Retina (tissue), 1 donor: Measurements from ENCODE around the gene NRF1.
"Not testable (repeated sequence)": the region's sequence is repeated elsewhere in the genome, so short reads cannot be mapped to it uniquely, and the experiment has no call there.

Experiments used
- DNase-seq: peaks from one replicate; pipeline ENCODE4 v3.0.0-alpha.2; 2016

The NRF1 gene

DNA sequence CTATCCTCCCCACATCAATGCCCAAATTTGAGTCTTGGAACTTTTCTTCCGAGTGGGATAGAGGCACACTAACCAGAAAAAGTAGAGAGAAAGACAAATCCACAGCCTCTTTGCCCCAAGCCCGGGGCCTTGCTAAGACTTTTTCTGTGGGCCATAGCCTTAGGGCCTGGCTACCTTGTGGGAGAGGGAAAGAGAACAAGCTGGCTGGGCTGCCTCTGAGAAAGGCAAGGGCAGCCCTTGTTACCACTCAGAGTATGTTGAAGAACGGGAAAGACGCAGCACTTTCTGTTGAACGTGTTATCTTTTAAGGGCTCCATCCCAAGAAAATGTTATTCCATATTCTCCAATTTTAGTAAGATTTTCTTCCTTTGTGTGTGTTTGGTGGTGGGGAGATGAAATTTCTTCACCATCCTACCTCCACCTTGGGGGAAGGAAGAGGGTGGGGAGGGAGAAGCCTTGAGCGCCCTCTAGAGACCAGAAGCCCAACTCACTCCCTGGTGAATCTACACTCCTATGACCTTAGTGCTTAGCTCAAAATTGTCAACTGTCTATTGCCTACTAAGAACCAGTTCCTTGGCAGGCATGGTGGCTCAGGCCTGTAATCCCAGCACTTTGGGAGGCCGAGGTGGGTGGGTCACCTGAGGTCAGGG lies 3.9 kb upstream of the NRF1 start:
- DNase-seq = peak; percentile 19

DNA sequence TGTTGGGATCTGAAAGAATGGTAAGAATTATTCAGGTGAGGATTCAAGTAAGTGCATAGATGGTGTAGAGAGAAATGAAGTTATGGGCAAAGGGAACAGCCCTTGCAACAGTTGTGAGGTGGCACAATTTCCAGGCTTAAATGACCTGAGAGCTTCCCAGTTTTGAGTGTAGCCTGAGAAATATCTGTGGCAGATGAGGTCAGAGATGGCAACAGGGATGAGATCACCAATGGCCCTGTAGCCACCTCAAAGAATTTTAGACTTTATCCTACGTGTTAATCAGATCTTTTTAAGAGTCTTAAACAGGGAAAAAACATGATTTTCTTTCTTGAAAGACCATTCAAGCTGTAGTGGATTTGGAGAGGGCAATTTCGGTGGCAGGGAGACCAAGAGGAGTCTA lies 1.9 kb upstream of the NRF1 start:
- no peak for DNase-seq

DNA sequence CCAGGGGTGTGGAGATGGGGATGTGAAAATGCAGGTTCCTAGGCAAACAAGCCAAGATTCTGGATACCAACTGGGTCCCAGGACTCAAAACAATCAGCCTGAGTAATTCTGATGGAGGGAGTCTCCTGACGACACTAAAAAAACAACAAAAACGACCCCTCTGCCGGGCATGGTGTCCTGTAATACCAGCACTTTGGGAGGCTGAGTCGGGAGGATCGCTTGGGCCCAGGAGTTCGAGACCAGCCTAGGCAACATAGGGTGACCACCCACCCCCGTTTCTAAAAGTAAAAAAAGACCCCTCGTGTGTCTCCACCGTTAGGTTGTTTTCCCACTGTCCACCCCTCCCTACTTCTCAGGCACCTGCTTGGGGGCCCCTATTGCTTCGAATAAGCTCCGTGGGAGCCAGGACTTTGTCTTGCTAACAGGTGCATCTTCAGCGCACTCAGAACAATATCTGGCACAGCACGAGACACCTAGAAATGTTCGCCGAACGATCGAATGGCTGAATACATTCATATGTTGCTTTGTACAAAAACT lies 743 bp upstream of the NRF1 start:
- no peak for DNase-seq

DNA sequence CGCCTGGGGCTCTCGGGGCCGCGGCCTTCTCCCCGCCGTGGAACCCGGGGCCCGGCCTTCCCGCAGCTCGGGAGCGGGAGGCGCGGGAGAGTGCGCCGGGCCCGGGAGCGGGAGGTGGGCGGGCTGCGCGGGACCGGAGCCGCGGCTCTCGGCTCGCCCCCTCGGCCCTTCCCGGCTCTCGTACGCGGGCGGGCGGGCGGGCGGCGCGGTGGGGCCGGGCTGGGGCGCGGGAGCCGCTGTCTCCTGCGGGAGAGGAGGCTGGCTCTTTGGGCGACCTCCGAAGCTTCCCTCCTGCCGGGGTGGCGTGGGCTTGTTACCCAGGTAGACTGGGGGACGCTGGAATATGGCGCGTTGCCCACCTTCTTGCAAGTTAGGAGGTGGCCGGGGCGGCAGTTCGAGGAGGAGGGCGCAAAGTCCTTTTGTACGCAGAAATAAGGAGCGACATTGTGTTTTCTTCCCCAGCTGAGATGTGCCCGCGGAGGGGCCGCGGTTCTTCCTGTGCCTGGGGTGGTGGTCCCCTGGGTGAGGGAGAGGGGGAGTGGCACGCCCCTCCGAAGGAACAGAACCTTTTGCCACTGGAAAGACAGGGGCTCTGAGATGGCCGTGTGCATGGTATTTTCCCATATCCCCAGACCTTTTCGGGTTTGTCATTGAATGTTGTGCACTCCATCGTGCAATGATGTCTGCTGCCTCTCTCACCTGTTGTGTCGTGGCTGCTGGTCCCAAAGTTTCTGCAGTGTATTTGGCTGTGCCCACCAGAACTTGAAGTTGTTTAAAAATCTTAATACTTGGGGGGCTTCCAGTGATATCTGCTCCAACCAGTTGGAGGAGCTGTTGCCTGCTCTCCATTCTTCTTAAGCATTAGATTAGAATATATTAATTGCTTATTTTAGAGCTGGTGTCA lies 844 bp downstream of the NRF1 start:
- DNase-seq = peak; percentile 73

DNA sequence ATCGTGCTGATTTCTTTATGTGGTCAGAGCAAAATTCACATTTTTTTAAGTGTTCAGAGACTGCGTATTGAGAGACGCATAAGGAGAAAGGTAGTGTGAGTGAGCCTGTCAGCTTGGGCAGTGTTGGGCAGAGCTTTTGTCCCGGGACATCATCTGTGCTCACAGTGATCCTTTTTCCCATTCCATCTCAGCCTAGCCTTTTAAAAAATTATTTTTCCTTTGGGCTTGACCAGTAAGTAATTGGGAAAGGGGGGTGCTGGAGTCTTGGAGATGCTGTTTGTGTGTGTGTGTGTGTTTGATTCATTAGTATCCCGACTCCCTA lies 1.5 kb downstream of the NRF1 start:
- DNase-seq = no peak

DNA sequence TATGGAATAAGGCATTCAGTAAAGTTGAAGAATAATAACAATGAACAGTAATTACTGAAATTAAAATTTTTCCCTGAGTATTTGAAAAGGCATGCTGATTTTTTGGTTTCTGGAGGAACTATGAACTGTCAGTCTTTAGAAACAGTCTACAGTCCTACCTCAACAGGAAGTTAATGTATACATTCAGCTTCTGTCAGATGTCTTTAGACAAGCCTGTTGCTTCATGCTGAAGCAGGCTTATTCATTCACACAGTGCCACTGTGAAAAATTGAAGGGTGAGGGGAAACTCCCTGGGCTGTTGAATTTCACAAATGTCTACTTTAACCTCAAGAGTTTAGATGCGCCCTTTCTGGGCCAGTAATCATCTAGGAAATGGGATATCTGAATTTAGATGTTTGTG lies 3.5 kb downstream of the NRF1 start:
- no peak for DNase-seq

DNA sequence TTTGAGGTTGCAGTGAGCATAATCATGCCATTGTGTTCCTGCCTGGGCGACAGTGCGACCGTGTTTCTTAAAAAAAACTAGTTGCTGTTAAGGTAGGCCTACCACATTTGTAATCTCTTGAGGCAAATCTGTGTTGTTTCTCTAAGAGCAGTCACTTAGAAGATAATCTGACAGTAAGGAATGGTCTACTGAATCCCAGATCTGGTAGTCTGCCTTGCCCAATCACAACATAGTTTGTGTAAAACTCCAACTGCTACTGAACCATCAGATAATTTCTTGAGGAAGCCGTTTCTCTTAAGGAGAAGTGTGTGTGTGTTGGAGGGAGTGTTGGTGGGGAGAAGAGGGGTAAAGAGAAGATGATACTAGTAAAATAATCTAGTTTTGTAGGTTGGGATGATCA lies 5.0 kb downstream of the NRF1 start:
- no peak for DNase-seq

DNA sequence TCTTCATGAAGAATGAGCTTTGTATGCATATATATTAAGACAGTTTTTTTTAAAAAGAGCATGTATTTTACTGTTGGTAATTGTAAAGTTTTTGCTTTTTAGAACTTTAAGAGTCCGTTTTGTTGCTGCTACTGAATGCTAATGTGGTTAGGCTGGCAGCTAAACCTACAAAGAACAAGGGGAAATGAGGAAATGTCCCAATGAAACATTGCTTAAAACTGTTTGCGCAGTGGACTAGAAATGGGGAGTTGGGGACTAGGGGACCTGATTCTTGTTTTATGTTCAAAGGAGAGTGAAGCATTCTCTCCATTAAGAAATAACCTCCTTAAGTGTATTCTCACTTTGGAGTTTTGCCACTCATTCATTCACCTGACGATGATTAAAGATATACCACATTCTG lies 5.7 kb downstream of the NRF1 start:
- DNase-seq = no peak

DNA sequence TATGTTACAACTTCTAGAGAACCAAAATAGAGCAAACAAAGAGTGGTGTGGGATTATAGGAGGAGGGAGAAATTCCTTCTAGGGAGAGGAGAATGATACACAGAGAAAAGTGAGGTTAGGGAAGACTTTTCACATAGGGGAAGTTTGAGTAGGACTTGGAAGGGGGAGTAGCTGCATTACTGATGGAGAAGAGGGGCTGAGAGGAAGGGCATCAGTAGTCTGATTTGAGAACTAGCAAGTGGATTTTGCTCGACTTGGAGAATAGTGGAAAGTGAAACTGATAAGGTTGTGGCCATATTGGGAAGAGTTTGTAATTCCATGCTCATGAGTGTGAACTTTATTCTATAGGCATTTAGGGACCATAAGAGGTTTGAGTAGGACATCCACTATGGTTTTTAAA lies 6.1 kb downstream of the NRF1 start:
- no peak for DNase-seq

DNA sequence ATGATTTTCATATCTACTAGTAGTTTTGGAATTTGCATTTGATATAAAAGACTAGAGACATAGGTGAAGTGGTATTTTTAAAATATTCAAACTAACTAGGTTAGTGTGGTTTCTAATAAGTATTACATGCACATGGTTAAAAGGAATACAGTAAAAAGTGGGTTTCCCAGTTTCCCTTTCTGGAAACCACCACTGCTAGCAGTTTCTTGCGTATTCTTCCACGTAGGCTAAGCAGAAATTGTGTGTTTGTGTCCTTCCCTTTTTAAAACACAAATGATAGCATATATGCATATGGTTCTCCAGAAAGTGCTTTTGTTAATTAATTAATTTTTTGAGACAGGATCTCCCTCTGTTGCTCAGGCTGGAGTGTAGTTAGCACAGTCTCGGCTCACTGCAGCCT lies 15.4 kb downstream of the NRF1 start:
- no peak for DNase-seq

DNA sequence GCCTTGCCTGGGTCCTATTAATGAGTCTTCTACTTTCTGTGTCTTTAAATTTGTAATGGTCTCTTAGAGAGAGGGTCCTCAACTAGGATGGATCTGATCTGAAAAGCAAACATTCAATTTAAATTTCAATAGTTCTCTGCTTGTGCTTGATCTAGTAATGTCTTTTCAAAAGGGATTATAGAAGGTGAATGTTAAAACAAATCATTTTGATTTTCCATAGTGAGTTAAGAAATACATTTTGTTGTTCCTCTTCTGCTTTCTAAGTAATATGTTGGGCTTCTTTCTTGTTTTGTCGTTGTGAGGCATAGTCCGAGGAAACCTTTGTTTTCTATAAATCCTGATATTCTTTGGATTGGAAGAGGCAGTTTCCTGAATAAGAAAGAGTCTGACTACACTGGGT lies 18.8 kb downstream of the NRF1 start:
- no peak for DNase-seq

DNA sequence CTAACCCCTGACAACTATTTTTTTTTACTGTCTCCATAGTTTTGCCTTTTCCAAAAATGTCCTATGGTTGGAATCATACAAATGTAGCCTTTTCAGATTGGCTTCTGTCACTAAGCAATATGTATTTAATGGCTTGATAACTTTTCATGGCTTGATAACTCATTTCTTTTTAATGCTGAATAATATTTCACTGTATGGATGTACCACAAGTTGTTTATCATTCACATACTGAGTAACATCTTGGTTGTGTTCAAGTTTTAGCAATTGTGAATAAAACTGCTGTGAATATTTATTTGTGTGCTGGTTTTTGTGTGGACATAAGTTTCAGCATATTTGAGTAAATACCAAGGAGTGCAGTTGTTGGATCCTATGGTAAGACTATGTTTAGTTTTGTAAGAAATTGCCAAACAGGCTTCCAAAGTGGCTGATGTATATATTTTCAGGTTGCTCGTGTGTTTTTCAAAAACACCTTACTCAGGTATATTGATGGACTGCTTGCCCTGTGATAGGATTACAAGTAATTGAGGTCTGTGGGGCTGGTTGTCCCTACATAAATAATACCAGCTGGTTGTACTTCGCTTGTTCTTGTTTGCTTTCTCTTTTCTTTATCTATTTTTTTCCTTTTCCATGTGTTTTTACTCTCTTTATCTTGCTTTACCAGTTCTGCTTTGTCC lies 23.0 kb downstream of the NRF1 start:
- no peak for DNase-seq

DNA sequence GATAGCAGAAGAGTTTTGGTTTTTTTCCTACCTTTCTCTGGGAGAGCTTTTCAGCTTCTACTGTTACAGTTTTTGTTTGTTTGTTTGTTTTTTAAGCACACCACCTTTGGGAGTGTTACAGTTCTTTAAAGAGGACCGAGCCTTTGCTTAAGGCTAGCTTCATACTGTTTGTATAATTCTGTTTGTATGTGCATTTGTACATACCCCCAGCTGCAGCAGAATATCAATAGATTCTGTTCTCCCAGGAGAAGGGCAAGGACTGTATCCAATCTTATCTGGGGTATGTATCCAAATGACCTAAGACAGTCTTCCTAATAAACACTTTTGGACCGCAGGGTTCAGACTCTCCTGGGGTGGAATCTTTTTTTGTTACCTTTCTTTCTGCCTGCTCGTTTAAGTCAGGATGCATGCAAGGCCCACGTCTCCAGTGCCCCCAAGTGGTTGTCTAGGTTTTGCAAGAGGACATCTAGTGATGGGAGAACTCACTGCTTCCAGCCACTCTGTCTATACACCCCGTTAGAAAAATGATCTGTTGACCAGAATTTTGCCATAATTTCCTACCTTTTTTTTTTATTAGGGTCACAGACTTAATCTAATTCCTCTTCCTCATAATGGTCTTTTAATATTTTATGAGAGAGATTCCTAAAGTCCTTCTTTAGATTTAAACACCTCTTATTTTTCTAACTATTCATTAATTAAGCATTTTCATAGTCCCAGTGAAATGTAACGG lies 23.9 kb downstream of the NRF1 start:
- DNase-seq = peak; percentile 52

DNA sequence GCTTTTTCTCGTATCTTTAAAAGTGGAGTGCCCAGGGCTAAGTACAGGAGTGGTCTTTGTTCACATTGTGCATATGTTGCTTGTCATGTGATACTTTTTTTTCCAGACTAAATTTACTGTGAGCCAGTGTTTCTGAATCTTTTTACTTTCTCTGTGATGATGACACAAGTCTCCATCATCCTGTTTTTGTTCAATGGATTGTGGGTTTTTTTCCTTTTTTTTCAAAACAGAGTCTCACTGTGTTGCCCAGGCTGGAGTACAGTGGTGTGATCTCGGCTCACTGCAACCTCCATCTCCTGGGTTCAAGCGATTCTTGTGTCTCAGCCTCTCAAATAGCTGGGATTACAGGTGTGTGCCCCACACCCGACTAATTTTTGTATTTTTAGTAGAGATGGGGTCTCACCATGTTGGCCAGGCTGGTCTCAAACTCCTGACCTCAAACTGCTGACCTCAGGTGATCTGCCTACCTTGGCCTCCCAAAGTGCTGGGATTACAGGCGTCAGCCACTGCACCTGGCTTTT lies 24.6 kb downstream of the NRF1 start:
- not testable (repeated sequence) for DNase-seq

DNA sequence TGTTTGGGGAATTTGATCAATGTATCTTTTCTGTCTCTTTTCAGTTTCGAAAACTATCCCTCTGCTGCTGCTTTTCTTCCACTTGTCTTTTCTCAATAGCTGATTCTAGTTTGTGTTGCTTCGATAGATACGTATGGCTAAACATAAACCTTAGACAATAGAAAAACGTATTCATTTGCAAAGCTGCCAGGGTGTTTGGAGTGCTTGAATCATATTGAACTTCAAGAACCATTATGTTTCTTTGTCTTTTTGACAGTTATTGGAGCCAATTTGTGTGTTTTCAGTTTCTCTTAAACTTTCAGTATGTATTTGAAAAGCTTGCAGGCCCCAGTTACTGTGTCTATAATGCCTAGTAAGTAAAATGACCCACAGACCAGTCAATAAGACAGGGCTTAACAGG lies 25.1 kb downstream of the NRF1 start:
- DNase-seq = no peak

DNA sequence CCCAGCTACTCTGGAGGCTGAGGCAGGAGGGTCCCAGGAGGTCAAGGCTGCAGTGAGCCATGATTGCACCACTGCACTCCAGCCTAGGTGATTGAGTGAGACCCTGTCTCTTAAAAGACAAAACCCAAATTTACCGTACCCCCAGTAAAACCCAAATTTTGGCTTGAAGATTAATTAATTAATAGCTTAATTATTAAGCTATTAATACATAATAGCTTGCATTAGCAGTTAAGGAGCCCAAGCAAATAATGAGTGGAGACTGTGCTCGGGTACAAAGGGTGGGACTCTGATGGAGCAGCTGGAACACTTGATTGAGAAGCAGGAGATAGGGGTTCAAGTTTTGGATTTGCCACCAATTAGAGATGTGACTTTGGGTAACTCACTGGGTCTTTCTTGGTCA lies 28.9 kb downstream of the NRF1 start:
- no peak for DNase-seq

DNA sequence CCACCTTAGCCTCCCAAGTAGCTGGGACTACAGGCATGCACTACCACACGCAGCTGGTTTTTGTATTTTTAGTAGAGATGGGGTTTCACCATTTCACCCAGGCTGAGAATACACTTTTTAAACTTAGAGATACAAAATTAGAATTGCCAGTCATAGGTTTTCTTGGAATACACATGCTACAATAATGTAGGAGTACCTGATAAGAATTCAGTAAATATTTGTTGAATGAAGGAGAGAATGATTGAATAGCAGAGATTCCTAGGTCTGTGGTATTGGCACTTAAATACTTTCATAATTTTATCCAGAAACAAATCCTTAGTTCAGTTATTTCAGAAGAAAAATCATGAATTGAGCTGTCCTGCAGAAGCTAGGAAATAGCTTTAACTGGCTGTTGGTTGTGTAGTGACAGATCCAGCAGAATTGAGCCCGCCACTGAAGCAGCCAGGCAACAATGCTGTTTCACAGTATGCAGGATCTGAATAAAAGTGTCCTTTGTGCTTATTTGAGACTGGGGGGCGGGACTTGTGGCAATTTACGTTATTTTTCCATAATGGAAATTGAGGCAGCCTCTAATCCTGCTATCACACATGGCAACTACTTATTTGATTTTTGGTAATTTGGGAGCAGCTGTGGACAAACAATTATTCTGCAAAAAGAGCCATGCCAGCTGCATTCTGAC lies 31.5 kb downstream of the NRF1 start:
- DNase-seq = peak; percentile 14

DNA sequence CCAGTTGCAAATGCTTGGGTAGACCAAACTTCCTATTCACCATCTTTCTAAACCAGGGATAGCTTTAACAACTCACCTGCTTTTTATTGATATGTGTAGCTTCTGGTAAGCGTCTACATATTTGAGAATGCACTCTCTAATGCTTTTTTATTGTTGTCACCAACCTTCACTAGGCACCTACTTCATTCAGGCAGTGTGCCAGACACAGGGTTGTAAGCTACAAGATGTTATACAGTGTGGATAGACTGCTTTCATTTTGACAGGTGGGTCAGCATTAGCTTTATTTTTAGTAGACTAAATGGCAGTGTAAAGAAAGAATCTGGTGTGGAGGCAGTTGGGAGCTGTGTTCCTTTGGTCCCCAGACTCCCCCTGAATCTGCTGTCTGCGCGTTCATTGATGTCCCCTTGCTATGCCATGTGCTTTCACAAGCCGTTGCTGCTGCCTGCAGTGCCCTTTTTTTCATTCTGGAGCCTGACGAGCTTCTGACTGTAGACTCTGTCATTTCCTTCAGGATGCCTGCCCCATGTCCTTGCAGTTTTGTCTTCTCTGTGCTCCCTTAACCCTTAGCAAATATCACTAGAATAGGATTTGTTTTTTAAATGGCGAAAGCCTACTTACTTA lies 32.1 kb downstream of the NRF1 start:
- peak; percentile 36 for DNase-seq

DNA sequence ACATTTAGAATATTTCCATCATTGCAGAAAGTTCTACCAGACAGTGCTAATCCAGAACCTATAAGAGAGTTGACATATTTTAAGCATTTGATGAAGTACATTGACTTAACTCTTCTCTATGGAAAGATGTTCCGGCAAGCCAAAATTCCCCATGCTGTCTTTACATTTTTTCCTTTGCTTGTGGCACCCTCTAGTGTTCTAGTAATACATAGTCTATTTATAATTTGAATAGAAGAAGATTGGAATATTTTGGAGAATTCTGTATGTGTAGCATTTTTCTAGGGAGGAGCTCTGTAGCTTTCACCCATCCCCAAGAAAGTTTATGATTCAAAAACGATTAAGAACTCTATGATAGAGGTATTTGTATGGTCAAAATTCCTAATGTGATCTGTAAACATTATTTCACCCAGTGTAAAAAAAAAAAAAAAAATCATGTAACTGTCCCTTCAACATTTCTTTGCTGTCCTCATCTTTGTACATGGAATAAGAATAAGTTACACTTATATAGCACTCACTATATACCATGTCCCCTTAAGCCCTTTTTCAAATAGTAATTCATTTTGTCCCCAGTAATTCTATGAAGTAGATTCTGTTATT lies 33.2 kb downstream of the NRF1 start:
- no peak for DNase-seq

DNA sequence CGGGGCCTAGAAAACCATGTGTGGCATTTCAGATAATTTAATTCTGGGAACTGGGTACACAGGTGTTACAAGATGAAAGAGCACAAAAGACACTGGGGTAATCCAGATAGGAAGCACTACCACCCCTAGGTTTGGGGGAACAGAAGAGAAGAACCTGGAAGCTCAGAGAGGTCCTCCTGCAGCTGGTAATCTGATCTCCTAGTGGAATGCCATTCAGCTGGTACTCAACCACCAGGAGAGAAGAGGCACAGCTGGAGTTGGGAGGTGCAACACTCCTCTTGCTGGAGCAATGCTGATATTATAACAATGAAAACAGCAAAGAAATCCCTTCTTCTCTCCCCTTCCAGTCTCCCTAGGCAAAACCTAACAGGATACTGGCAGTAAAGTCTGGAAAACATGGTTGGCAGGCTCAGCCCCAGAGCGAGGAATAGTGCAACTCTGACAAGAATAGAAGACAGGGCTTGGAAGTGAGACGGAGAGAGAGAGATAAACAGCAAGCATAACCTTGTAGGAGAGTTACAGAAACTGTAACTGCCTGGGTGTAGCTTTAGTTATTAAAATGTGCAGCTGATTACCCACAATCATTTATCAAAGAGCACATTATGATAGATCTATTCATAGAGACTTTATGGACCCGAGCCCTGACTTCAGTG lies 35.0 kb downstream of the NRF1 start:
- DNase-seq = no peak
